VCaP (cell line): ENCODE measurements around the gene DLG2.

Experiments used
- H3K27ac ChIP-seq: fragments of 450-650 bp; 2 replicates; pipeline ENCODE4 v1.5.1; 2017
- CTCF ChIP-seq: fragments of 450-650 bp; conservative IDR thresholded peaks from 2 replicates; pipeline ENCODE4 v1.5.1; 2017; ENCODE audit warnings: mild to moderate bottlenecking, moderate library complexity

Gene DLG2

GRCh38 chr11:84240847-84241246 is 1386.3 kb downstream of the DLG2 start:
- H3K27ac ChIP-seq = no peak overlapping the region
- no peak for TF ChIP-seq CTCF

GRCh38 chr11:84236436-84236835 is 1390.7 kb downstream of the DLG2 start:
- H3K27ac ChIP-seq = no peak overlapping the region
- TF ChIP-seq CTCF = no peak

- no peak overlapping the region for H3K27ac ChIP-seq
- no peak for TF ChIP-seq CTCF
Measured at GRCh38 chr11:84234462-84235202, 1392.5 kb downstream of the DLG2 start.

GRCh38 chr11:84234011-84234410 is 1393.1 kb downstream of the DLG2 start:
- H3K27ac ChIP-seq = no peak overlapping the region
- TF ChIP-seq CTCF = no peak

- TF ChIP-seq CTCF = no peak
- no peak overlapping the region for H3K27ac ChIP-seq
Measured at GRCh38 chr11:84232511-84232910, 1394.6 kb downstream of the DLG2 start.

GRCh38 chr11:84230402-84230801 is 1396.7 kb downstream of the DLG2 start:
- no peak for TF ChIP-seq CTCF
- no peak overlapping the region for H3K27ac ChIP-seq

GRCh38 chr11:84227970-84228665 is 1399.0 kb downstream of the DLG2 start:
- TF ChIP-seq CTCF = no peak

More at GRCh38 chr11:84227970-84228665, 1399.0 kb downstream of the DLG2 start:
- no peak overlapping the region for H3K27ac ChIP-seq
